8988T (cell line): Measurements from ENCODE around the gene IL1RL2.

Experiments used
- DNase-seq: peaks from one replicate; pipeline ENCODE4 v3.0.0; 2011

IL1RL2 gene

GRCh38 chr2:102240640-102241370 lies 54.0 kb downstream of the IL1RL2 start:
- peak; percentile 66 for DNase-seq

GRCh38 chr2:102241616-102242305 lies 54.9 kb downstream of the IL1RL2 start:
- no peak for DNase-seq

- DNase-seq = no peak
These were observed 58.7 kb downstream of the IL1RL2 start for GRCh38 chr2:102245266-102246151.

- no peak for DNase-seq
These were observed 63.5 kb downstream of the IL1RL2 start for GRCh38 chr2:102250278-102250821.

- DNase-seq = no peak
These were observed 64.4 kb downstream of the IL1RL2 start for GRCh38 chr2:102251042-102251848.

GRCh38 chr2:102251849-102252203 lies 65.0 kb downstream of the IL1RL2 start:
- DNase-seq = no peak

- DNase-seq = no peak
These were observed 65.4 kb downstream of the IL1RL2 start for GRCh38 chr2:102252236-102252635.

- no peak for DNase-seq
These were observed 66.4 kb downstream of the IL1RL2 start for GRCh38 chr2:102253140-102253752.

GRCh38 chr2:102253753-102254150 lies 66.9 kb downstream of the IL1RL2 start:
- DNase-seq = no peak

GRCh38 chr2:102256276-102256675 lies 69.5 kb downstream of the IL1RL2 start:
- DNase-seq = no peak

GRCh38 chr2:102256874-102257462 lies 70.1 kb downstream of the IL1RL2 start:
- no peak for DNase-seq

- no peak for DNase-seq
These were observed 71.2 kb downstream of the IL1RL2 start for GRCh38 chr2:102258025-102258385.

GRCh38 chr2:102258386-102259074 lies 71.7 kb downstream of the IL1RL2 start:
- DNase-seq = no peak

- DNase-seq = no peak
These were observed 74.8 kb downstream of the IL1RL2 start for GRCh38 chr2:102261467-102262135.

GRCh38 chr2:102262216-102263129 lies 75.7 kb downstream of the IL1RL2 start:
- no peak for DNase-seq

GRCh38 chr2:102264952-102265351 lies 78.1 kb downstream of the IL1RL2 start:
- no peak for DNase-seq

- DNase-seq = no peak
These were observed 79.4 kb downstream of the IL1RL2 start for GRCh38 chr2:102266204-102266603.

- DNase-seq = no peak
These were observed 81.0 kb downstream of the IL1RL2 start for GRCh38 chr2:102267774-102268173.

- DNase-seq = no peak
These were observed 81.8 kb downstream of the IL1RL2 start for GRCh38 chr2:102268510-102269199.
